ENCODE measurements around the gene CDH3. TPM values are rescaled to one million over a fixed set of nuclear protein-coding genes. Genes with fewer than 3 reads are reported as not detected.
A peak's percentile ranks its signal among the peaks of the same experiment; 100 is the strongest.

The CDH3 gene
- total and polyA plus RNA-seq, 10 of the 15 experiments (the other 5 are each of a cell fraction or from before 2014, with no cell fraction given), result 0.05 to 0.44 (median 0.12) TPM; not detected in 5

- TF ChIP-seq CUX1 (IDR thresholded peaks at IDR 0.05; ENCODE audit: insufficient replicate concordance, low read depth, low read length), result peak; percentile 28
- TF ChIP-seq STAT3 (IDR thresholded peaks at IDR 0.05; ENCODE audit: low read depth, low read length), result peak; percentile 15; the same call in 1 of the 2 replicates
- peak; percentile 78; the same call in 1 of the 2 replicates for TF ChIP-seq MLLT1 (IDR thresholded peaks at IDR 0.05)
- TF ChIP-seq SRF (IDR thresholded peaks at IDR 0.05; ENCODE audit: low read depth in 2 of 2, low read length in 2 of 2), result no peak
- TF ChIP-seq GABPA (IDR thresholded peaks at IDR 0.05; ENCODE audit: low read depth), result no peak
- no peak for TF ChIP-seq TCF3 (IDR thresholded peaks at IDR 0.05; ENCODE audit: borderline replicate concordance, insufficient read depth, low read depth, low read length)
- peak; percentile 98 for TF ChIP-seq SPI1 (IDR thresholded peaks at IDR 0.05; ENCODE audit: borderline replicate concordance, insufficient read depth, low read depth, low read length)
- TF ChIP-seq CTCF (IDR thresholded peaks at IDR 0.05 in 2 of 3, conservative IDR thresholded peaks at IDR 0.05 in 1 of 3; ENCODE audit: control insufficient read depth in 2 of 3, extremely low read depth in 1 of 3, insufficient read depth in 1 of 3, low read depth in 3 of 3, low read length in 3 of 3), result no peak
- peak; percentile 22; the same call in 1 of the 2 replicates for TF ChIP-seq ZNF687 (IDR thresholded peaks at IDR 0.05)
- no peak for TF ChIP-seq SIX5 (IDR thresholded peaks at IDR 0.05; ENCODE audit: low read depth, low read length, severe bottlenecking)
- no peak for TF ChIP-seq NR2C1 (IDR thresholded peaks at IDR 0.05)
- TF ChIP-seq ZNF274 (IDR thresholded peaks at IDR 0.05; ENCODE audit: insufficient read depth, insufficient read length), result no peak
Observed at GRCh38 chr16:68740628-68741346, 95.7 kb downstream of the CDH3 start (continued).
